GM19372 (cell line): ENCODE results near the gene ZSCAN10.
"Not testable (repeated sequence)": the region's sequence is repeated elsewhere in the genome, so short reads cannot be mapped to it uniquely, and the experiment has no call there.

Experiments
- ATAC-seq: cut with Tn5 transposase; IDR thresholded peaks from one replicate; pipeline ENCODE4 v1.9.1; 2021; ENCODE audit warnings: mild to moderate bottlenecking, low read depth, moderate library complexity; ENCODE audit not compliant: unreplicated experiment

ZSCAN10 gene

DNA sequence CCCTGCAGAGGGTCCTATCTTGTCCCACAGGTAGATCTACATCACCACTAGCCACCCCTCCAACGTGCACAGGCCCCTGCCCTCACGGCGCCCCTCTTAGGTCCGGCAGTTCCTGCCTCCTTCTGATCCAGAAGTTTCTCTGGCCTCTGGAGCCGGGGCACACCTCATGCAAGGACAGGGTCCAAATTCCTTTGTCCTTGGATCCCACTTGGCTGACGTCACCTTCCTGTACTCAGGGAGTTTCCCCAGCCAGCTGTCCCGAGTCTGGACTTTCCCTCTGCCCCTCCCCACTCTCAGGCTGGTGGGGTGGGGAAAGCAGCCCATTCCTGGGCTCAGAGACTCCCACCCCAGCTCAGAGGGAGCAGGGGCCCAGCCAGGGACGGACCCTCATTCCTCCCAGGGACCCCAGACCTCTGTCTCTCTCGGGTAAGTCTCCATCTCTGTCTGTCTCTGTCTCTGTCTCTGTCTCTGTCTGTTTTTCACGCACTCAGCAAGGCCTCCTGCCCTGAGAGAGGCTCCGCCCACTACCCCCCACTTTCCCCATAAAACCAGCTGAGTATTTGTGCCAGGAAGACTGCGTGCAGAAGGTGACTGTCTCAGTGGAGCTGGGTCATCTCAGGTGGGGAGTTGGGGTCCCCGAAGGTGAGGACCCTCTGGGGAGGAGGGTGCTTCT is 33.9 kb downstream of the ZSCAN10 start, which contains the start of gene IL32:
TSS of gene IL32 (plus strand) at position 572 of the 673 bp plus-strand sequence. CDS start 172 bp downstream, outside the sequence.
- ATAC-seq = no peak

DNA sequence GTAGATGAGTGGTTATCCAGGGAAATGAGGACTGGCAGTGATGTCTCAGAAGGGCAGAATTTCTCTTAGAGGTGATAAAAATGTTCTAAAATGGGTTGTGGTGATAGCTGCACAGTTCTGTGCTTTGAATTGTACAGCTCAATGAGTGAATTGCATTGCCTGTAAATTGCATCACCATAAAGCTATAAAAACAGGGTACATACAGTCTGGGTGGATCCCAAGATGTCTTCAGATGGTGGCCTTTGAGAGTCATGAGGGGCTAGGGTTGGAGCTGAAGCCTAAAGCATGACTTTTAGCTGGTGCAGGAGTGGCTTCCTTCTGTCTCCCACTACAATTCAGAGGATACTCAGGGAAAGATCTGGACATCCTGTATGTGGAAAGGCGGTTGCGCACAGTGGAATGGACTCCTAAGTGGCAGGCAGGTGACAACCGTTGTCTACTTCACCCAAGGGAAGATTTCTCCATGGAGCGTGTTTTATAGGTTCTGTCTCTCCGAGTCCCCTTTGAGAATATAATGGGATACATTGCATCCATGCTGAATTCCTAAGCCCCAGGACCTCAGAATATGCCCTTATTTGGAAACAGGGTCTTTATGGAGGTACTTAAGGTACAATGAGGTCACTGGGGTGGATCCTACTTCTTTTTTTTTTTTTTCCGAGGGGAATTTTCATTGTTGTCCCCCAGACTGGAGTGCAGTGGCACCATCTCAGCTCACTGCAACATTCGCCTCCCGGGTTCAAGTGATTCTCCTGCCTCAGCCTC is 35.3 kb downstream of the ZSCAN10 start:
- no peak for ATAC-seq

DNA sequence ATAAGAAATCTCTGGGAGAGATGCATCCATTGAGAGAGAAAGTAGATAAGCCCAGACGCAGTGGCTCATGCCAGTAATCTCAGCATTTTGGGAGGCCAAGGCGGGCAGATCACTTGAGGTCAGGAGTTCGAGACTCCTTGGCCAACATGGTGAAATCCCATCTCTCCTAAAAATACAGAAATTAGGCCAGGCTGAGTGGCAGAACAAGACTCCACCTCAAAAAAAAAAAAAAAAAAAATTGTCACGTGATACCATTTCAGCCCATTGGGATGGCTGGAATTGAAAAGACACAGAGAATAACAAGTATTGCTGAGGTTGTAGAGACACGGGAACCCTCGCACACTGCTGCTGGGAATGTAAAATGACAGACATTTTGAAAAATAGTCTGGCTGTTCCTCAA is 36.5 kb downstream of the ZSCAN10 start:
- no peak for ATAC-seq

DNA sequence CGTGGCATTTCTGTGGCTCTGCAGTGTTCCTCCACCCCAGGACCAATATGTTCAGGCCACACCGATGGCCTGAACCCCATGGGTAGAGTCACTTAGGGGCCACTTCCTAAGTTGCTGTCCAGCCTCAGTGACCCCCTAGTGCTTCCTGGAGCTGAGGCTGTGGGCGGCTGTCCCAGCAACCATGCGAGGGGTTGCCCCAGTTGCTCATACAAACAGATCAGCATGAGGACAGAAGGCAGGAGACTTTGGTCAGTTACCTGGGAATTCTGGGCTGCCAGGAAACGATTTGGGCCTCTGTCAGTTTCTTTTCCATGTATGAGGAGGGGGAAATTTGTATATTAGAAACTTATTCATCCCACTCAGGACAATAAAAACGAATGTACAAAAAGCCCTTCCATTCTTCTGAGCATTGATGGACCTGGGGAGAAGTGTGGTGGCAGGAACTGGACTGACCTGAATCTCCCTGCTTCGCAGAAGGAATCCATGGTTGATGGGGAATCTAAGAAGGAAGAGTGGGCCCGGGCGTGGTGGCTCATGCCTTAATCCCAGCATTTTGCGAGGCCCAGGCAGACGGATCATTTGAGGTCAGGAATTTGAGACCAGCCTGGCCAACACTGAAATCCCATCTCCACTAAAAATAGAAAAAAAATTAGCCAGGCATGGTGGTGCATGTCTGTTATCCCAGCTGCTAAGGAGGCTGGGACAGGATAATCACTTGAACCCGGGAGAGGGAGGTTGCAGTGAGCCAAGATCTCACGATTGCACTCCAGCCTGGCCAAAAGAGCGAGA is 38.6 kb downstream of the ZSCAN10 start:
- ATAC-seq = no peak

DNA sequence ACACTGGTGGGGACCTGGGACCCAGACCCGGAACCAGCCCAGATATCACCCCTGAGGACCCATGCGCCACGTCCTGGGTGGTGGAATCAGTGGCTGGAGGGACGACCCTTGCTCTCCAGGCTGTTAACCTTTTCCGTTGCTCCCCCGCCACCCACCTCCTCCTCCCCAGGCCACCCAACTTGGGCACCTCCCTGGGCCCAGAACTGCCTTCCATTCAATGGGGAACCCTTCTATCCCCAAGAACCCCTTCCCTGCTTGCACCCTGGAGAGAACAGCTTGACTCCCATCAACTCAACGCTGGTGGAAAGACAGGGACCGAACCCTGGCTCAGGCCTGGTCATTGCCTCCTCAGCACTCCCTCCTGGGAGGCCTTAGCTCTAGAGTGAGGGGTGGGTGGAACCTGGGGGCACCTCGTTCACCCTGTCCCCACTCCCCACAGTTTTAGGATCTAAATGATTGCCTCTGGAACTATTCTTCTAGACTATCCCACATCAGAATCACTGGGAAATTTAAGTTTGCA is 39.3 kb downstream of the ZSCAN10 start:
- no peak for ATAC-seq

DNA sequence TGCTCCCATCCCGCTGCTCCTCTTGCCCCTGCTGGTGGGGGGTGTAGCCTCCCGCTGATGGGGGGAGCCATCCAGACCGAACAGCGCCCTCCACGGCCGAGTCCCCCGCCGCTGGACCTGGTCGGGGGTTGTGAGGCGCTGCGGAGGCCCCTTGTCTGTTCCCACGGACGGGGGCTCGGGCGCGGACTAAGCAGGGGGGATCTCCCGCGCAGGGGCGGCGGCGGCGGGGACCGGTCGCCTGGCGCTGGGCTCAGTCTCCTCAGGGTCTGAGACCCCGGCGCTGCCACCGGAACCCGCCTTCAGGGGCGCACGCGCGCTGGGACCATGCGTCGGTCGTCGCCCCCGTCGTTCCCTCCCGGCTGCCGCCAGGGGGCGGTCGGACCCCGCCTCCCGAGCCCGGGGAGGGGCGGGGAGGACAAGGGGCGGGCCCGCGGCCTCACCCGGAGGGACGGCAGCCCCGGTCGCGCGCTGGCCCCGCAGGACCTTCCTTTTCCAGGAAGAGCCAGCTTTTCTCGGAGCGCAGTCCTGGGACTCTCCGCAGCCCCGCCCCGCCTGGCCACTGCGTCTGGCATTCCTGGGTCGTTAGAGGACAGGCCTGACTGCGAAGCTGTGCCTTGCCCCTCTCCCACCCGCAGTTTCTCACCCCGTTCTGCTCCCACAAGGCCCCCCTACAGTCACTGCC is 39.9 kb downstream of the ZSCAN10 start:
- ATAC-seq = peak; percentile 89

DNA sequence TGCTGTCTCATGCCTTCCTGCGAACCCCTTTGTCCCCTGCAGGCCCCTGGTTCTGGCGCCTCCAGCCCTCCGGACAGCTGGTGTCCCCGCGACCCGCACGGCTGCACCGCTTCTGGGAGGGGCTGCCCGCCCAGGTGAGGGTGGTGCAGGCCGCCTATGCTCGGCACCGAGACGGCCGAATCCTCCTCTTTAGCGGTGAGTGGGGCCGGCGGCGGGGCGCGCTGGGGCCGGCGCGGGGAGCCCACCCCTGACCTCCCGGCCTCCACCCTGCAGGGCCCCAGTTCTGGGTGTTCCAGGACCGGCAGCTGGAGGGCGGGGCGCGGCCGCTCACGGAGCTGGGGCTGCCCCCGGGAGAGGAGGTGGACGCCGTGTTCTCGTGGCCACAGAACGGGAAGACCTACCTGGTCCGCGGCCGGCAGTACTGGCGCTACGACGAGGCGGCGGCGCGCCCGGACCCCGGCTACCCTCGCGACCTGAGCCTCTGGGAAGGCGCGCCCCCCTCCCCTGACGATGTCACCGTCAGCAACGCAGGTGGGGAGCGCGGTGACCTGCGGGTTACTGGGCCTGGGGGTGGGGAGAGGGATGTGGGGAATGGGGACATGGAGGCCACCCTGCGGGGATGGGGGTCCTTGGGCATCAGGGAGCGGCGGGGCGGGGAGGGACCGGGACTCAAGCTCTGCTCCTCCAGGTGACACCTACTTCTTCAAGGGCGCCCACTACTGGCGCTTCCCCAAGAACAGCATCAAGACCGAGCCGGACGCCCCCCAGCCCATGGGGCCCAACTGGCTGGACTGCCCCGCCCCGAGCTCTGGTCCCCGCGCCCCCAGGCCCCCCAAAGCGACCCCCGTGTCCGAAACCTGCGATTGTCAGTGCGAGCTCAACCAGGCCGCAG is 40.7 kb downstream of the ZSCAN10 start:
- no peak for ATAC-seq

DNA sequence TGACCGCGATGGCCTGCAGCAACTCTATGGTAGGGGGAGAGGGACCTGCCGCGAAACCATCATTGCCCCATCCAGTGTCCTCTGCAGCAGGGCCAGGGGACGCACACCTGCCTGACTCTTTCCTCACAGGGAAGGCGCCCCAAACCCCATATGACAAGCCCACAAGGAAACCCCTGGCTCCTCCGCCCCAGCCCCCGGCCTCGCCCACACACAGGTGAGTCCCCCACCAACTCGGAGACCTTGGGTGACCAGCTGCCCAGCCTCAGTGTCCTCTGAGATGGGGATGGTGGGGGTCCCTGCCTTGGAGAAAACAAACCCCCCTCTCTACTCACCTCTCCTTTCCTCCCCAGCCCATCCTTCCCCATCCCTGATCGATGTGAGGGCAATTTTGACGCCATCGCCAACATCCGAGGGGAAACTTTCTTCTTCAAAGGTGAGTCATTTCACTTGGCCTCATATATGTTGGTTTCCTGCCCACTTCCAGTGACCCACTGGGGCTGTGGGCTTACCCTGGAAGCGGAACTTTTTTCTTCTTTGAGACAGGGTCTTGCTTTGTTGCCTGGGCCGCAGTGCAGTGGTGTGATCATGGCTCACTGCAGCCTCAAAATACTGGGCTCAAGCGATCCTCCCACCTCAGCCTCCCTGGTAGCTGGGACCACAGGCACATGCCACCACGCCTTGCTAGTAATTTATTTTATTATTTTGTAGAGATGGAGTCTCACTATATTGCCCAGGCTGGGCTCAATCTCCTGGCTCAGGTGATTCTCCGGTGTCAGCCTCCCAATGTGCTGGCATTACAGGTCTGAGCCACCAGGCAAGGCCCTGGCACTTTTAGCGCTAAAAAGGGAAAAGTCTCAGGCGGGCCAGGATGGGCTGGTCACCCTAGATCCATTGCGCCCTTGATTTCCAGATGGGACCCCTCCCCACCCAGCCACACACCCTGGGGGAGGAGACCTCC is 41.6 kb downstream of the ZSCAN10 start:
- ATAC-seq = no peak

DNA sequence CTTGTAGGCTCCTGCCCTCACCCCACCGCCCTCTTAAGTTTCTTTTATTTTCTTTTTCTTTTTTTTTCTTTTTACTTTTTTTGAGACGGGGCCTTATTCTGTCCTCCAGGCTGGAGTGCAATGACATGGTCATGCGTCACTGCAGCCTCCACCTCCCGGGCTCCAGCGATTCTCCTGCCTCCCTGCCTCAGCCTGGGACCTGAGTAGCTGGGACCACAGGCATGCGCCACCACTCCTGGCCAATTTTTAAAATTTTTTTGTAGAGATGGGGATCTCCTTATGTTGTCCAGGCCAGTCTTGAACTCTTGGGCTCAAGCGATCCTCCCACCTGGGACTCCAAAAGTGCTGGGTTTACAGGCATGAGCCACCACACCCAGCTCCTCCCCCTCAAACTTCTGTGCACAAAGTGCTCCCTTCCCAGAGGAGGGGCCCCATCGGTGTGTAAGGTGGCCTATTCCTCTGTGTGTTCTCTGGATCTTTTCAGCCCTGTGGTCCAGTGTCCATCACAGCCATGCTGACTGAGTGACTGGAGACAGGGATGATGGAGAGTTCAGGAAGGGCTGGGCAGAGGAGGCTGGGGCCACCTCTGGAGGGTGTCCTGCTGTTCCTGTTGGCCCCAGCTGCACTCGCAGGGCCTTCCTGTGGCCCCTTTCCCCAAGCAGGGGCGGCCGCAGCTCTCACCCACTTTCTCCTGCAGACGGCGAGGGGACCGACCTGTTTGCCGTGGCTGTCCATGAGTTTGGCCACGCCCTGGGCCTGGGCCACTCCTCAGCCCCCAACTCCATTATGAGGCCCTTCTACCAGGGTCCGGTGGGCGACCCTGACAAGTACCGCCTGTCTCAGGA is 42.5 kb downstream of the ZSCAN10 start:
- no peak for ATAC-seq

DNA sequence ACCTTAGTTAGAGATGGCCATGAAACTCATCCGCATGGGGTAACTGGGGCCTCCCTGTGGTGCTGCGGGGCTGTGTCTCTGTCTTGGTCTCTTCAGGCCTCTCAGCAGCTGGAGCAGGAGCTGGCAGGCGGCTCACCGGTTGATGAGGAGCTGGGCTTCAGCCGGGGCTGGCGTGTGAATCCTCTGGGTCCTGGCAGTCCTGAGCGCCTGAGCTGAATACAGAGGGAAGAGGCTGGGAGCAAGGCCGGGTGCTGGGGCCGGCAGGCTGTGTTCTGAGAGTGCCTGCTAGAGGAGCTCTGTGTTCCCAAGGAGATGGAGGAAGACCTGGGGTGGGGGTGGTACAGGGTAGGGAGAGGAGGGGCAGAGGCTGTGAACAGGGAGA is 43.4 kb downstream of the ZSCAN10 start:
- ATAC-seq = not testable (repeated sequence)

DNA sequence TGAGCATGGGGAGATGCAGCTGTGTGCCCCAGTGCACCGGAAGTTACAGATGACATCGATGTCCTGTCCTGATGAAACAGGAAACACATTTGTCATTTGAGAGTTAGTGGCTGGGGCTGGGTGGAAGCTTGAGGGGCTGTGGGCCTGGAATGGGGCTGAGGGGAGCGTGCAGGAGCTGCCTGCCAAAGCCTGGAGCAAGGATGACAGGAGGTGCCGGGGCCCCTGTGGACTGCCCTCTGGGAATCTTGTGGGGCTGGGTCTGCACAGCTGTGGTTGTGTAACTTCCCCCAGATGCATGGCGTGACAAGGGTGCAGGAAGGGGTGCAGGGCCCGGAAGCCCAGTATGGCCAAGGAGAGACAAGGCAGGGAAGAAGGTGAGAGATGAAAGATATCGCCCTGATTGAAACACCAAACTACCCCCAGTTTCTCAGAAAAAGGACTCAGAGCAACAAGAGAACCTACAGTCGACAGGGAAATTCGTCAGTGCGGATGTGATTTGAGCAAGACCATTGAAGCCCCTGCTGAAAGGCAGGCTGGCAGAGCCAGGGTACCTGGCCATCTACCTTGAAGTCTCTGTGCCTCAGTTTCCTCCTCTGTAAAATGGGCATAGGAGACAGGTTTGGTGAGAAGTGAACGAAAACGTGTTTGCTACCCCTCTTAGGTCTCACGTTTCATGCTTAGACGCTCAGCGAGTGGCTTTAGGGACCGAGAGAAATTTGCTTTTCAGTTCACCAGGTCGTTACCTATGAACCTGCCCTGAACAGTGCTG is 43.9 kb downstream of the ZSCAN10 start:
- ATAC-seq = no peak

DNA sequence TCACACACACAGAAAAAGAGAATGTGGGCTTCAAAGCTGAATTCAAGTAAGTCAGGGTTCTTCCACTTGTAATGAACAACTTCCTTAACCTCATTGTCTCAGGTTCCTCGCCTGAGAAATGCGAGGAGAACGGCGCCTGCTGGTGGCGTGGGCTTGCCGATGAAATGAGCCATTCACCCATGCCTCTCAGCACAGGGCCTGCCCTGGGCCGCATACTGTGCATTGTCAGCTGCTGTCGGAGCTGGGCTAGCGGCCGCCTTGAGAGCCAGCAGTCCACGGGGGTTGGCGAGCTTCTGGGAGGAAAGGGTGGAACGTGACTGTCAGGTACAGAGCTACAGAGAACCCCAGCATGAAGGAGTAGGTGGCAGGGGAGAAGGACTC is 45.8 kb downstream of the ZSCAN10 start:
- ATAC-seq = not testable (repeated sequence)

DNA sequence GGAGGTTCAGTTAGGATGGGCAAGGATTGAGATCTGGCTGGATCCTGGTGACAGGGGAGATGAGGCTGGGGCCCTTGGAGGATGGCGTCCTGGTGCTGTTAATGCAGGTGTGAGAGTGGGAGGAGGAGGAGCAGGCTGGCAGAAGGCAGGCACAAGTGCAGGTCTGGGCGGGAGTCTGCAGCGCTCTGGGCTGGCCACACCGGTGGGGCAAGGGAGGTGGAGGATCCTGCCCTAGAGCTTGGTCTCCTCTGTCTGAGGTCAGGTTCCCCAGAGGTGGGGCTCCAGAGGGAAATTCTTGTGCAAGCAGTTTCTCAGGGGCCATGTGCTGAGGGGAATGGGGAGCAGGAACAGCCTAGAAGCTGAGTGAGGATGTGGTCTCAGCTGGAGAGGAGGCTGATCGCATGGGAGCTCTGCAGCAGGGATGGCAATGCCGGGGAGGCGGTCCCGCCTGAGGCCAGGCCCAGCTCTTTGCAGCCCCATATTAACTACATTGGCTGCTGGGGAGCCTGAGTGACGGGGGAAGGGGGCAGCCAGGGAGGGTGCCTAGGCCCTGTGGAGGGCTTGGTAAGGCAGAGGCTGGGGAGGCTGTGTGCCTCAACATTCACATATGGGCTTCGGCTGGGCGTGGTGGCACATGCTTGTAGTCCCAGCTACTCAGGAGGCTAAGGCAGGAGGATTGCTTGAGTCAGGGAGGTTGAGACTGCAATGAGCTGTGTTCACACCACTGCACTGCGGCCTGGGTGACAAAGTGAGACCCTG is 46.3 kb downstream of the ZSCAN10 start:
- ATAC-seq = not testable (repeated sequence)

DNA sequence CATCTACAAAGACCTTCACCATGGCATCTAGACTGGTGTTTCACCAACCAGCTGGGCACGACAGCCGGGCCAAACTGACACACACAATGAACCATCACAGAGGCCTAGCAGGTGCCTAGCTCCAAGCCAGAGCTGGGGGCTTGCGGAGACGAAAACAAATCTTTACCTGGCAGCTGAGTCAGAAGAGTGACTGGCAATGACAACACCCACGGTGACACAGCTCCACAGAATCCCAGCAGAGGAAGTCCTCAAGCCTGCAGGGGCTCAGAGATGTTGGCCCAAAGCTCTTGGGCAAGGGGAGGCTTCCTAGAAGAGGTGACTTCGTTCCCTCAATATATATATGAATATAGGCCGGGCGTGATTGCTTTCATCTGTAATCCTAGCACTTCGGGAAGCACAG is 47.6 kb downstream of the ZSCAN10 start:
- ATAC-seq = no peak

DNA sequence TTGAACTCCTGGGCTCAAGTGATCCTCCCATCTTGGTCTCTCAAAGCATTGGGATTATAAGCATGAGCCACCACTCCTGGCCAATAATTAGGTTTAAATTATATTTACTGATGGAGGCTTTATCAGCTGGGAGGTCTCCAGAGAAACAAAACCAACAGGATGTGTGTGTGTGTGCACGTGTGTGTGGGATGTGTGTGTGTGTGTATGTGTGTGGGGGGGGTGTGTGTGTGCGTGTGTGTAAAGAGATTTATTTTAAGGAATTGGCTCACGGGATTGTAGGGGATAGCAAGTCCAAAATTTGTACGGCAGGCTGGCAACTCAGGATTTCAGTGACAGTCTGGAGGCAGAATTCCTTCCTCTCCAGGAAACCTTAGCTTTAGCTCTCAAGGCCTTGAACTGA is 48.1 kb downstream of the ZSCAN10 start:
- no peak for ATAC-seq

DNA sequence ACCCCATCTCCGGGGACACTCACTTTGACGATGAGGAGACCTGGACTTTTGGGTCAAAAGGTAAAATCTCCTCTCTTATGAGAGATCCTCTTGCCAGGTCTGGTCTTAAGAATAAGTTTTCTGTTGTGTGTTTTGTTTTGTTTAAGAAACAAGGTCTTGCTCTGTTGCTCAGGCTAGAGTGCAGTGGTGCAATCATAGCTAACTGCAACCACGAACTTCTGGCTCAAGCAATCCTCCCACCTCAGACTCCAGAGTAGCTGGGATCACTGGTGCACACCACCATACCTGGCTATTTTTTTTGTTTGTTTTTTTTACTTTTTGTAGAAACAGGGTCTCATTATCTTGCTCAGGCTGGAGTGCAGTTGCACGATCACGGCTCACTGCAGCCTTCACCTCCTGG is 48.6 kb downstream of the ZSCAN10 start:
- ATAC-seq = no peak
